Neural cell (in vitro differentiated cells): ENCODE data around the gene SLC18A3.

ENCODE experiments used
- CTCF ChIP-seq: fragments of 450-650 bp; IDR thresholded peaks from 2 replicates; pipeline ENCODE4 v1.5.1; 2014; ENCODE audit warnings: antibody characterized with exemption, mild to moderate bottlenecking, moderate library complexity; ENCODE audit not compliant: poor library complexity, severe bottlenecking
- EP300 ChIP-seq: fragments of 450-650 bp; conservative IDR thresholded peaks from 2 replicates; pipeline ENCODE4 v1.6.1; 2014; ENCODE audit warnings: antibody characterized with exemption, mild to moderate bottlenecking, moderate library complexity; ENCODE audit not compliant: poor library complexity, severe bottlenecking
- EZH2 ChIP-seq: fragments of 200-600, 300-800 bp; shearing (Covaris generic), sonication (generic); IDR thresholded peaks from 2 replicates; pipeline ENCODE4 v1.6.1; 2014; ENCODE audit warnings: antibody characterized with exemption, low read length, borderline replicate concordance, mild to moderate bottlenecking; ENCODE audit not compliant: insufficient read depth, poor library complexity, severe bottlenecking
- POLR2AphosphoS5 ChIP-seq: IDR thresholded peaks from 2 replicates; pipeline ENCODE4 v1.6.1; 2012
- RAD21 ChIP-seq: fragments of 450-650 bp; conservative IDR thresholded peaks from 2 replicates; pipeline ENCODE4 v1.6.1; 2014; ENCODE audit warnings: antibody characterized with exemption, mild to moderate bottlenecking, moderate library complexity

- TF ChIP-seq POLR2AphosphoS5 (no peak), CTCF (no peak), RAD21 (no peak), EP300 (no peak), EZH2 (no peak)
Observed at GRCh38 chr10:49644035-49644646, 34.0 kb downstream of the SLC18A3 start.
